ENCODE data around the gene NAA10.

NAA10 gene

DNA sequence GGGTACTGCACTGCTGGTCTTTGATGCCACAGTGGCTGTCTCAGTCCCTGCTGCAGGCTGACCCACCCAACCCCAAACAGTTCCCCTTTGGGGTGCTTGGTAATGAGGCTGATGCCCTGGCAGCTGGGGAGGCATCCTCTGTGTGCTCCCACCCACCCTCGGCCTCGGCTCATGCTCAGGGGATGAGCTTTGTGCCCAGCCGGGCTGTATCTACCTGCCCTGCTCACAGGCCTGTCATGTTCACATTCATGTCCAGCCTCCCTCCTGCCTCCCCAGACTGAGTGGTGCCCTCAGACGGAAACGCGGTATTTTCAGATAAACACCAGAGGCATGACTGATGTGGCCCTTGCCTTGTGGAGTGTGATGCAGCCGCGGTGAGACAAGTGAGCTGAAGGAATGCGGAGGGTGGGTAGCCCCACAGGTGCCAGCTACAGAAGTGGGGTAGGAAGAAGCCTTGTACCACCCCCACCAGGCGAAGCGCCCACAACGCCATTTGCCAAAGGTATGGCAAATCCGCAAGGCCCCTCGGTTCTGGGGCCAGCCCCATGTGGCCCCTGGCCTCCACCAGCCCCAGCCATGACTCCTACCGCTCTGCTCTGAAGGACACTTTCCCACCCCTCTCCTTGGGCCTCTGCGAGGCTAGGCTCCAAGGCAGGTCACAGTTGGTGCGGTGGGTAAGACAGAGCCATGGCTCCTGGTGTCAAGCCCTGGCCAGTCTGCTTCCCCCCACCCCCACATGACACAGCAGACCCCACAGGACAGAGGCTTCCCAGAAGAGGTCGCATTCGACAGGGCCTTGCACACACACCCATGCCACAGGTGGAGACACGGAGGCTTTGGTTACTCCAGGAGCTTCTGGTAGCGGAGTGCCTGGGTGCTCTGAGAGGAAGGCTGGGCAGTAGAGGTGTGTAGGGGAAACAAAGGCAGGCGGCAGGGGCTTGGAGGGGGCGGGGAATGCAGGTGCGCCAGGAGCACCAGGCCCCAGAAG lies 11.4 kb upstream of the NAA10 start:
- Histone ChIP-seq H4K8ac (ENCODE audit: low read depth, low read length) (no peak overlapping the region), H3K14ac (ENCODE audit: low read length) (no peak overlapping the region), H3K27me3 (ENCODE audit: insufficient read depth, low read length) (no peaks in the 10 kb centered on the region), H4K91ac (ENCODE audit: low read depth, low read length) (no peak overlapping the region), H3K4ac (ENCODE audit: low read depth, low read length) (no peak overlapping the region), H3K79me1 (ENCODE audit: low read length) (no peaks in the 10 kb centered on the region), H2AFZ (ENCODE audit: insufficient read depth, low read length, poor library complexity) (no peak overlapping the region), H4K12ac (ENCODE audit: low read depth, low read length) (no peak overlapping the region), H3K18ac (ENCODE audit: low read length) (no peak overlapping the region), H2BK12ac (ENCODE audit: low read length) (no peak overlapping the region), H2BK5ac (ENCODE audit: low read depth, low read length, poor library complexity) (no peak overlapping the region), H3K27ac (ENCODE audit: low read depth, low read length) (no peak overlapping the region), H3K9ac (ENCODE audit: low read length) (no peak overlapping the region), H3K4me3 (ENCODE audit: low read depth, low read length) (no peak overlapping the region), H3K79me2 (ENCODE audit: control insufficient read depth, insufficient read depth, low read length, poor library complexity) (no peaks in the 10 kb centered on the region), H3K4me2 (ENCODE audit: low read length) (no peak overlapping the region), H3K36me3 (ENCODE audit: control insufficient read depth in 1 of 2, insufficient read depth in 2 of 2, low read length in 2 of 2) (peaks cover 32 to 35% of the 10 kb centered on the region in 2 experiments), H2BK120ac (ENCODE audit: insufficient read depth, low read length, poor library complexity) (no peak overlapping the region), H2AK5ac (ENCODE audit: low read length) (no peak overlapping the region), H3K4me1 (ENCODE audit: control insufficient read depth in 1 of 2, insufficient read depth in 2 of 2, low read length in 2 of 2) (peaks cover 7% of the 10 kb centered on the region in 2 experiments), H3K23ac (ENCODE audit: low read length) (no peak overlapping the region), H3K9me3 (ENCODE audit: insufficient read depth, low read depth, low read length) (no peaks in the 10 kb centered on the region)
- no CpG with 5 or more reads among the region's 24 CpGs for WGBS (ENCODE audit: extremely low coverage, insufficient coverage, insufficient read length)
- DNase-seq, result no peak

- H3K27me3 ChIP-seq (ENCODE audit: insufficient read depth, low read length), result no peaks in the 10 kb centered on the region
- no peak overlapping the region for H4K91ac ChIP-seq (ENCODE audit: low read depth, low read length)
- WGBS (ENCODE audit: extremely low coverage, insufficient coverage, insufficient read length), result no CpG with 5 or more reads among the region's 6 CpGs
- H3K27ac ChIP-seq (ENCODE audit: low read depth, low read length), result no peak overlapping the region
- H2AK5ac ChIP-seq (ENCODE audit: low read length), result no peak overlapping the region
- no peak overlapping the region for H3K9ac ChIP-seq (ENCODE audit: low read length)
- H4K12ac ChIP-seq (ENCODE audit: low read depth, low read length), result no peak overlapping the region
- no peaks in the 10 kb centered on the region for H3K79me2 ChIP-seq (ENCODE audit: control insufficient read depth, insufficient read depth, low read length, poor library complexity)
- no peak overlapping the region for H3K4ac ChIP-seq (ENCODE audit: low read depth, low read length)
- H2BK120ac ChIP-seq (ENCODE audit: insufficient read depth, low read length, poor library complexity), result no peak overlapping the region
- no peak overlapping the region for H2BK12ac ChIP-seq (ENCODE audit: low read length)
- H3K23ac ChIP-seq (ENCODE audit: low read length), result no peak overlapping the region
- H3K4me1 ChIP-seq (ENCODE audit: control insufficient read depth in 1 of 2, insufficient read depth in 2 of 2, low read length in 2 of 2), result peaks cover 13 to 15% of the 10 kb centered on the region in 2 experiments
- H4K8ac ChIP-seq (ENCODE audit: low read depth, low read length), result no peak overlapping the region
- no peak overlapping the region for H2BK5ac ChIP-seq (ENCODE audit: low read depth, low read length, poor library complexity)
- H3K36me3 ChIP-seq (ENCODE audit: control insufficient read depth in 1 of 2, insufficient read depth in 2 of 2, low read length in 2 of 2), result peaks cover 17 to 20% of the 10 kb centered on the region in 2 experiments
- H2AFZ ChIP-seq (ENCODE audit: insufficient read depth, low read length, poor library complexity), result no peak overlapping the region
- no peak for DNase-seq
- H3K14ac ChIP-seq (ENCODE audit: low read length), result no peak overlapping the region
- no peak overlapping the region for H3K4me3 ChIP-seq (ENCODE audit: low read depth, low read length)
- H3K18ac ChIP-seq (ENCODE audit: low read length), result no peak overlapping the region
- H3K9me3 ChIP-seq (ENCODE audit: insufficient read depth, low read depth, low read length), result no peaks in the 10 kb centered on the region
- no peak overlapping the region for H3K4me2 ChIP-seq (ENCODE audit: low read length)
- no peaks in the 10 kb centered on the region for H3K79me1 ChIP-seq (ENCODE audit: low read length)
Measured at GRCh38 chrX:153944800-153945150, 9.9 kb upstream of the NAA10 start.

DNA sequence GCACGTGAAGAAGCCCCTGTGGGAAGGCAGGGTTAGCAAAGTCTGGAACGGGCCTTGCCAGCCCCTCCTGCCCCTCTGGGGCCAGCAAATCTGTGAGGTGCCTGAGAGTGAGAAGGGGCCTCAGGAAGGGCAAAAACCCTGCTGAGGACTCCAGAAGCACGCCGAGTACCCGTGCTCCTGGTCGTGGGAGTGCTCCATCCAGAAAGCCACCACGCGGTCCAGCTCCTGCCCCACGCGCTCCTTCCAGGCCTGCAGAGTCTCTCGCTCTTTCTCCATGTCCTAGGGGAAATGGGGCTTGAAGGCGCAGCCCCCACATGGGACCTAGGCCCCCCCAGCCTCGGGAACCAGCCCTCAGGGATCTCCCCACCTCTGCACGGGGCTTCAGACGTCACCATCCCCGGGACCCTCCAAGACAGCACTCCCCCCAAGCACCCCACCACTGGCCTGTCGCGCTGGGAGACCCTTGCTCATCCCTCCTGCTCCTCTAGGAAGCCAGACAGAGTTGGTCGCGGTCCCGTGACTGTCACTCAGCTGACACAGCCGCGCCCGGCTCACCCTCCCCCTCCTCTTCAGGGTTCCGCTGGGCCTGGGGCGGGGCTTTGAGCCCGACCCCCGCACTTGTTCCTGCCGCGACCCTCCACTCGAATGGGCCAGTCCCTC lies 9.4 kb upstream of the NAA10 start, which contains the start of gene RENBP:
Gene RENBP (minus strand): TSS at position 504 of the 660 bp plus-strand sequence. CDS start 33 bp downstream, at position 471.
- no peak within 1 kb of the TSS for H4K12ac ChIP-seq (ENCODE audit: low read depth, low read length)
- no peak within 1 kb of the TSS for H2BK12ac ChIP-seq (ENCODE audit: low read length)
- no peak within 1 kb of the TSS for H3K4me3 ChIP-seq (ENCODE audit: low read depth, low read length)
- no peak within 1 kb of the TSS for H2AFZ ChIP-seq (ENCODE audit: insufficient read depth, low read length, poor library complexity)
- H2AK5ac ChIP-seq (ENCODE audit: low read length), result no peak within 1 kb of the TSS
- H3K27ac ChIP-seq (ENCODE audit: low read depth, low read length), result no peak within 1 kb of the TSS
- peaks cover 12 to 15% of the 10 kb centered on the region in 2 experiments for H3K36me3 ChIP-seq (ENCODE audit: control insufficient read depth in 1 of 2, insufficient read depth in 2 of 2, low read length in 2 of 2)
- H3K9me3 ChIP-seq (ENCODE audit: insufficient read depth, low read depth, low read length), result no peaks in the 10 kb centered on the region
- H3K9ac ChIP-seq (ENCODE audit: low read length), result no peak within 1 kb of the TSS
- H4K91ac ChIP-seq (ENCODE audit: low read depth, low read length), result peak within 1 kb of the TSS; percentile 19
- H3K14ac ChIP-seq (ENCODE audit: low read length), result no peak within 1 kb of the TSS
- no peak within 1 kb of the TSS for H3K4me2 ChIP-seq (ENCODE audit: low read length)
- no CpG with 5 or more reads among the region's 31 CpGs for WGBS (ENCODE audit: extremely low coverage, insufficient coverage, insufficient read length)
- no peaks in the 10 kb centered on the region for H3K27me3 ChIP-seq (ENCODE audit: insufficient read depth, low read length)
- no peak within 1 kb of the TSS for H3K4ac ChIP-seq (ENCODE audit: low read depth, low read length)
- H3K79me2 ChIP-seq (ENCODE audit: control insufficient read depth, insufficient read depth, low read length, poor library complexity), result no peaks in the 10 kb centered on the region
- no peaks in the 10 kb centered on the region for H3K79me1 ChIP-seq (ENCODE audit: low read length)
- peak in 1 of 2 donors; percentile 33 for DNase-seq
- no peak within 1 kb of the TSS for H3K23ac ChIP-seq (ENCODE audit: low read length)
- no peak within 1 kb of the TSS for H2BK120ac ChIP-seq (ENCODE audit: insufficient read depth, low read length, poor library complexity)
- no peak within 1 kb of the TSS for H2BK5ac ChIP-seq (ENCODE audit: low read depth, low read length, poor library complexity)
- peaks cover 13 to 15% of the 10 kb centered on the region in 2 experiments for H3K4me1 ChIP-seq (ENCODE audit: control insufficient read depth in 1 of 2, insufficient read depth in 2 of 2, low read length in 2 of 2)
- no peak within 1 kb of the TSS for H4K8ac ChIP-seq (ENCODE audit: low read depth, low read length)
- H3K18ac ChIP-seq (ENCODE audit: low read length), result no peak within 1 kb of the TSS

GRCh38 chrX:153941336-153942252 lies 6.8 kb upstream of the NAA10 start:
- peak overlapping the region; percentile 24 for H4K91ac ChIP-seq (ENCODE audit: low read depth, low read length)
- no peak overlapping the region for H4K8ac ChIP-seq (ENCODE audit: low read depth, low read length)
- no peak overlapping the region for H3K27ac ChIP-seq (ENCODE audit: low read depth, low read length)
- no peak overlapping the region for H2BK5ac ChIP-seq (ENCODE audit: low read depth, low read length, poor library complexity)
- peak in 1 of 2 donors; percentile 52 for DNase-seq
- no peak overlapping the region for H2AK5ac ChIP-seq (ENCODE audit: low read length)
- H3K4me2 ChIP-seq (ENCODE audit: low read length), result no peak overlapping the region
- H3K79me1 ChIP-seq (ENCODE audit: low read length), result no peaks in the 10 kb centered on the region
- no peaks in the 10 kb centered on the region for H3K9me3 ChIP-seq (ENCODE audit: insufficient read depth, low read depth, low read length)
- no peak overlapping the region for H3K4me3 ChIP-seq (ENCODE audit: low read depth, low read length)
- H3K18ac ChIP-seq (ENCODE audit: low read length), result no peak overlapping the region
- H3K23ac ChIP-seq (ENCODE audit: low read length), result no peak overlapping the region
- no peaks in the 10 kb centered on the region for H3K27me3 ChIP-seq (ENCODE audit: insufficient read depth, low read length)
- H4K12ac ChIP-seq (ENCODE audit: low read depth, low read length), result peak overlapping the region; percentile 75
- no CpG with 5 or more reads among the region's 23 CpGs for WGBS (ENCODE audit: extremely low coverage, insufficient coverage, insufficient read length)
- H3K79me2 ChIP-seq (ENCODE audit: control insufficient read depth, insufficient read depth, low read length, poor library complexity), result no peaks in the 10 kb centered on the region
- no peak overlapping the region for H2BK120ac ChIP-seq (ENCODE audit: insufficient read depth, low read length, poor library complexity)
- peaks cover 0 to 2% of the 10 kb centered on the region in 2 experiments for H3K36me3 ChIP-seq (ENCODE audit: control insufficient read depth in 1 of 2, insufficient read depth in 2 of 2, low read length in 2 of 2)
- H2BK12ac ChIP-seq (ENCODE audit: low read length), result no peak overlapping the region
- H3K4ac ChIP-seq (ENCODE audit: low read depth, low read length), result no peak overlapping the region
- no peak overlapping the region for H3K14ac ChIP-seq (ENCODE audit: low read length)
- H3K4me1 ChIP-seq (ENCODE audit: control insufficient read depth in 1 of 2, insufficient read depth in 2 of 2, low read length in 2 of 2), result peaks cover 13 to 15% of the 10 kb centered on the region in 2 experiments
- H3K9ac ChIP-seq (ENCODE audit: low read length), result no peak overlapping the region
- no peak overlapping the region for H2AFZ ChIP-seq (ENCODE audit: insufficient read depth, low read length, poor library complexity)
